SHP77 treated with DMSO at 0.1 percent for 48 hours (cell line): ENCODE data around the gene CKAP2L.

Source experiments
- DNase-seq: peaks from one replicate; lab custom pipeline; 2025; lab: John Stamatoyannopoulos, UW

Gene CKAP2L

DNA sequence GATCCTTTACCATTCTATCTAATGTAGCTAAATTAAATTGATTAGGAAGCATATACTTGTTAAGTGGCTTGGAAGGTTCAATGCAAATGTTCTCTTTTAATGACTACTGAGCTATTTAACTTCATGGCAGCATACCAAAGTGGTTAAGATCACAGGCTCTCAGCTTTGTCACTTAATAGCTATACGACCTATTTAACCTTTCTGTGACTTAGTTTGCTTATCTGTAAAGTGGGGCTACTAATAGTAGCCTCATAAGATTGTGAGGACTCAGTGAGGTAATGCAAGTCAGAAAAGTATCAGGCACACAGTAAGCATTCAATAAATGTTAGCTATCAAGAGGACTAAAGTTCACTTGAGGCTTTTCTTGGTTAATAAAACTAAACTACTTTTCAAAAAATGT is 4.3 kb downstream of the CKAP2L start:
- no peak for DNase-seq

DNA sequence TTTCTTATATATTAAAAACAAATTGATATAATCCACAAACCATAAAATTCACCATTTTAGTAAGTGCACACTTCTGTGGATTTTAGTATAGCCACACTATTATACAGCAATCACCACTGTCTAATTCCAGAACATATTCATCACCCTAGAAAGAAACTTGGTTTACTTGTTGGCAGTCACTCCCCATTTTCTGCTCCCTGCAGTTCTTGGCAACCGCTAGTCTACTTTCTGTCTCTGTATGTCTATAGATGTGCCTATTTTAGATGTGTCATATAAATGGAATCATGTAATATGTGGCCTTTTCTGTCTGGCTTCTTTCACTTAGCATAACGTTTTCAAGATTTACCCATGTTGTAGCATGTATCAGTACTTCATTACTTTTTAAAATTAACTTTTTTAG is 5.7 kb downstream of the CKAP2L start:
- DNase-seq = no peak

DNA sequence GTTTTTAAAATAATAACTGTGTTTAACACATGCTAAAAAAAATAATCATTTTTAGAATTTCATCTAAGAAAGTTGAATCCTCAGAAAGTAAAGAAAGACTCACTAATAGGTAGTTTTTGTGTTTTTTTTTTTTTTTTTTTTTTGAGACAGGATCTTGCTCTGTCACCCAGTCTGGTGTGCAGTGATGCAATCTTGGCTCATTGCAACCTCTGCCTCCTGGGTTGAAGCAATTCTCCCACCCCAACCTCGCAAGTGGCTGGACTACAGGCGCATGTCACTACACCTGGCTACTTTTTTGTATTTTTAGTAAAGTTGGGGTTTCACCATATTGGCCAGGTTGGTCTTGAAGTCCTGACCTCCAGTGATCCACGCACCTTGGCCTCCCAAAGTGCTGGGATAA is 7.1 kb downstream of the CKAP2L start:
- no peak for DNase-seq

DNA sequence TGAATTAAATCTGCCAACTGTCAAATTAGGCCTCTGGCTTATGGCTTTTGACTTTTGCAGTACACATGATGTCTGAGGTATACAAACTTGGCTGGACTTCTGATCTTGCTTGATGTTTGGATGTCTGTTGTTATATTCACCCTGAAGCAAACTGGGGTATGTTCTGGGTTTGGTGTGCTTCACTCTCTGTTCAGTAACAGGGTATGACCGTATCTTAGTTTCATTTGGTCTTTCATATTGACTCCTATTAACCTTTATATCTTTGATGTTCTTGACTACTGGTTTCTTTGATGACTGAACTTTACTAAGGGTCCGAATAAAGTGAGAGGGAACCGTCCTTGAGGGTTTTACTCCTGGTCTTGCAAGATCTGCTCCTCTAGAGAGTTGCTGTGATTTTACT is 8.2 kb downstream of the CKAP2L start:
- no peak for DNase-seq

DNA sequence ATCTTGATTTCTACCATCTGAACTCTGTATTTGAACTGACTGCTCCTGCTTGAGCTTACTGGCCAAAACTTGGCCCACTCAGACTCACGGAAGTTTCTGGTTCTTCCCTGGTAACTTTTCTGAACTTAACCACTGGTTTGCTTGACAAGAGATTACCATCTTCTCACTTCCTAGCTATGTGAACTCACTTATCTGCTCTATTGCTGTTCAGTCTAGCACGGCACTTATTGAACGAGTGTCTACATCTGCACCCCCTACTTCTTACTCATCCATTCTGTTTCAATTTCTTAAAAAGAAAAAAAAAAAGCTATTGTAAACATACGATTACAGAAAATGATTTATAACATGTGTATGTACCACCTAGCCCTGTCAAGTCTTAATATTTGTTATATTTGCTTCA is 9.0 kb downstream of the CKAP2L start:
- DNase-seq = no peak

DNA sequence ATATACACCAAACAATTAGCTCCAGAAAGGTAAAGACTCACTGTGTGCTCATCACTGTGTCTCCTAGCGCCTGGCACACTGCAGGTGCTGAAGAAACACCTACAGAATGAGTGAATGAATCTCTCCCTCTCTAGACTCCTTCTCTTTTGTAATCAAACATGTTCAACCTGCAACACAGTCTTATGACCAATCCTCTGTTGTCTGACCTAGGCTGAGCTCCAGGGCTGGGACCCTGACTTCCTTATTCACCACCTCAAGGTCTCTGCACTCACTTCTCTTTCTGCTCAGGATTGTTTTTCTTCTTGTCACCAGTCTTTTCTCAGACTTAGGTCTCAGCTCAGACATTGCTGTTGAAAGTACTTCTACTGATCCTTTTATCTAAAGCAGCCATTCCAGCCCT is 9.8 kb downstream of the CKAP2L start:
- DNase-seq = no peak

DNA sequence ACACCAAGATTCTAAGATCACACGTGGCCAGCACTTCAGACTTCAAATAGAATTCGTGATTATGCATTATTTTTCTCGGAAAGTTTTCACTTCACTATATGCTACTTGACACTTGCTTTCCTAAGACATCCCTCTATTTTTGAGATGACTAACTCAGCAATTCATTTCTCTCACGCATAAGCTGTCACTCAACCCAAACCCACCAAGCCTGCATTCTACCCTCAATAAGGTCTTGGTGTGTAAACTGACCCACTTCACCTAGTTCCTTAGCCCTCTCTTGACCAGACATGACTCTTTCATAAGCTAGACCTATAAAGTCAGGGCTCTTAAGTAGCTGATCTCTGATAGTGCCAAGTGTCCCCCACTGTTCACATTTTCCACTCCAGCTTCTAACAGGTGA is 11.7 kb downstream of the CKAP2L start:
- no peak for DNase-seq

DNA sequence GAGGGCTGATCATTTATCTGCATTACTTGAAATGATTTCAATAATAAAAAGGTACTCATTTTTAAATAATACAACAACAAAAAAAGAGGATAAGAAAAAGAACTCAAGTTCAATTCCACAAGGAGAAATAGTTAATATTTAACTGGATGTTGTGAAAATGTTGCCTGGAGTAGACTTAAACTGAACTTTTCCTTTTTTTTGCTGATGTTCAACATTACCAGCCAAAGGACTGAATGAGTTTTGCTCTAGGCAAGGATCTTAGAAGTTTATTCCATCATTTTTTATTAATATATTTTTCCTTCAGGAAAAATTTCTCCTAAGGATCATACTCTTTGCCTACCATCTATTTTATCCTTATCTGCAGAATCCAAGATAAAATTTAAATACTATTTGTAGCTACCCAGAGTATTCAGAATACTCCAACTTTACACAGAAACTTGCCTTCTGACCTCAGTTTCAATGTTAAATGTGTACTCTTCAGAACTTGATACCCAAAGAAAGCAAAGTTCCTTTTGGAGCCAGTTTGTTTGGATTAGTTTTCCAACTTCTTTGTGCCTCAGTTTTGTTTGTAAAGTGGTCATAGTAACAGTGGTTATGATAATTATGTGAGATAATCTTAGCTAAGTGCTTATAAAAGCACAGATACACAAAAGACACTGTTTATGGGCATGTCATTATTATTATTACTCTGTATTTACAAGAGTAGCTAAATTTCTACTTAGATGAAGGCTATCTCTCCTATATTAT is 12.8 kb downstream of the CKAP2L start:
- DNase-seq = no peak

DNA sequence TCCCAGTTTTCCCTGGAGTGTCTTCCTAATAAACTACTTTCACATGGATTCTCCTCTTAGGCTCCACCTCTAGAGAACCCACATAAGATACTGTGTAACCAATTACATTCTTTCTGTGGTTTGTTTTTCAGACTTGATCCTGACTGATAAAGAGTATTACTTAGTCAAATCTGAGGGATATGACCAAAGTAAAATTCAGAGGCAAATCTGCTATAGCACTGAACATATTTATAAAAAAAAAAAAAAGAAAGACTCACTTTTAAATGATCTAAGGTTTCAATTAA is 13.9 kb downstream of the CKAP2L start:
- DNase-seq = no peak

DNA sequence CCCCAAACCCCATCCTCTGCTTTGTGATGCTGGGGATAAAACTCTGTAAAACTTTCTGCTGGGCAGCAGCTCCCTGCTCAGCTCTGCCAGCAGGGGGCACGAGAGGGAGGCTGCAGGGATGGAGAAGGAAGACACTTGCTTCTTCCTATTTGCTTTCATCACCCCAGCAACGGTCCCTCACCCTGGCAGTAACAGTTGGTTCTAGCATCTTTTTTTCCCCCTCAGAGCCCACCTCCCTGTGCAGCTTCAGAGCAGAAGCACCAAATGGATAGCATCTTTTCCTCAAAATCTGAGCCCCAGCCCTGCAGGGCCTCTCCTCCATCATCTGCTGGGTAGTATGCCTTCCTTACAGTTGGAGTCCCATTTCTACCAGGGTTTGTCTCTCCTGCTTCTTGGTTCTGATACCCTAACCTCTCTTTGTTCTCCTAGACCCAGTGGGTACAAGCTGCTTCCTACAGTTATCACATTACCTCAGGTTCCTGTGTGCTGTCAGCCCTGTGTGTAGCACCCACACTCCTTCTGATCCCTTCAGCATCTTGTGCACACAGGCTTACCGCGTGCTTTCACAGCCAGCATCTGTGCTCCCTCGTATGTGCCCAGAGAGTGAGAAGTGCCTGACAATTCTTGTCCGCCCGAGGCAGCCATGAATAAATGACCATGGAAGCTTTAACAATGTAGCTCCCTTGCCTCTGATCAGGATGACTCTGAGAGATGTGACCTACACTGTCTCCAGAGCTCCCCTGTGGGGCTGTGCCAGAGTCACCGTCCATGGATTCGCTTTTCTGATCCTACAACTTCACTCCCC is 14.5 kb downstream of the CKAP2L start:
- no peak for DNase-seq

DNA sequence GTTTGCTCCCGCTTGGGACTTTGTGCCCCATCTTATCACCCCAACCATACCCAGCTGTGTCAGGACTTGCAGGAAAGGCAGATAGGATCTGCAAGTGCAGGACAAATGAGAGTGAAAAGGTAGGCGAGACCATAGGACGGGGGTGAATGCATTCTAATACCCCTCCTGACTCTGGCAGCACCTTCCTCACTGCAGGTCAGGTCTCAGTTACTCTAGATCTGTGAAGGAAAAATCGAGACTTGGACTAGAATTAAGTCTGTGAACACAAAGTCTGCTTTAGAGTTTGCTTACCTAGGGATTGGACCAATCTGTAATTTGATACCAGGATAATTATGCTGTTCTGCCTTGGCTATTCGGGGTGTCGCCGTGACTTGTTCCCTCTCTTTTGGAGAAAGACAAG is 23.9 kb downstream of the CKAP2L start:
- DNase-seq = no peak

DNA sequence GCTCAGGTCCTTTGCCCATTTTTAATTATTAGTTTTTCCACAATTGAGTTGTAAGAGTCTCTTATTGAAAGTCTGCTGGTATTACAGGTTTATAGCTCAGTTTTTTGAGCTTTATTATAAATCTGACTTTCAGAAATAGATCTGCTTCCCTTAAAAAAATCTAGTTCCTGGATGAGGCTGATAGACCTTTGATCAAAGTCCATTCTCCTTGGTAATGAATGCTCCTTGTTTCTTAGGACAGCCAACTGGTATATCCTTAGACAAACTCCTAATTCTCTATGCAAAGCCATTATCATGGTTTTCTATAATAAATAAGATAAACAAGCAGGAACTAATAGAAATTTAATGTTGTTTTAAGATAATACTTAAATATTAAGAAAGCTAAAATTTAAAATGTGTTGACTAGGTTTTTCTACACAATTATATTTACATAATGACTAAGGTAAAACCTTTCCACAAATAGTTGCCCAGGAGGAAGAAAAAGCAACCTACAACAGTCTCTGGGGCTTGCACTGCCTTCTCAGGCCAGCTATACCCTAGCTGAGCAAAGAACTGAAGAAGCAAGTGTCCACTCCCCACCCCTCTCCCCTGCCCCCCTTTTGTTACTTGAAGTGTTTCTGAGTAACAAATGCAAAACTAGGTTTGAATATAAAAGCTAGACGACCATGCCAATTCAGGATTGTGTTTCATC is 26.7 kb downstream of the CKAP2L start:
- no peak for DNase-seq

DNA sequence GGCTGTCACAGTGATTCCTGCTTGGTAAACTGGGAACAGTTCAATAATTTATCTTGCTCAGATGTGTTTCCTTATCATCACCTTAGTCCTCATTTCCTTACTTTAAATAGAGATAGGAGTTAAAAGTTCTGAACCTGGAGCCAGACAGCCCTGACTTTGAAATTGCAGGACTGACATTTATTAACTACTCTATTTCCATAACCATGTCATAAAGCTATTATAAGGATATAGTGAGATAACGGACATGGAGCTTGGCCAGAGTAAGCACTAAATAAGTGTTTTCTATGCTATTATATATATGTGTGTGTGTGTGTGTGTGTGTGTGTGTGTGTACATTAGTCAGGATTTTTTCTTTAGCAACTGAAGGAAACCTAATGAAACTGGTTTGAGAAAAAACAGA is 30.5 kb downstream of the CKAP2L start:
- DNase-seq = no peak

DNA sequence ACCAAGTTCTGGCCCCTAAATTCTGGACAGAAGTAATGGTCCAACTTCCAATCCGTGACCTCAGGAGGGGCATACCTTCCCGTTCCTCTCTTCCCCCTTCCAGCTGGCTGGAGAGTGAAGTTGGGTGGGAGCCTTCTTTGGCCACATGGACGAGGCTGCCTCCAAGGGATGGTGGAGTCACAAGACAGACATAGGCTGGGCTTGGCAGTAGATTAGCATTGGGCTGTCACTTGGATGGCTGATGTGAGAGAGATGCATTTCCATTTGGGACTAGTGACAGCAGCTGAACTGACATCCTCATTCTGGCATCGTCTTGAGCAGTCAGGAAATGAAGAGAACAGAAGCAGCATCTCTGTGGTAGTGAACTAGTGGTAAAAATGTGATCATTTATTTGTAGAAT is 31.0 kb downstream of the CKAP2L start:
- no peak for DNase-seq

DNA sequence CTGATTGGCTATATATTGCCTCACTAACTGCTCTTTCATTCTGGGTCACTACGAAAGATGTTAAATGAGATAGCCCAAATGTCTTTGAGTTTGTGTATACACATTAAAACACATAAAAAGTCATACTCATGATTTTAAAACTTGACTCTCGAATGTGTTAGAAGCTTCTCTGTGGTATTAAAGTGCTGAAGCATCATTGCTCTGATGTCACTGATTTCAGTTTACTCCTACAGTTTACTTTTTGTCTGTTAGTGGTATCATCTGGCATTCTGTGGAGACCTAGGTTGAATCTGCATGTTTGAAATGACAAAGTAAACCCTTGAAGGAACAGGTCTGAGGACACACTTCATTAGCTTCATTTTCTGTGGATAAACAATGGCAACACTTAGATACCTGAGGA is 32.9 kb downstream of the CKAP2L start:
- DNase-seq = no peak

DNA sequence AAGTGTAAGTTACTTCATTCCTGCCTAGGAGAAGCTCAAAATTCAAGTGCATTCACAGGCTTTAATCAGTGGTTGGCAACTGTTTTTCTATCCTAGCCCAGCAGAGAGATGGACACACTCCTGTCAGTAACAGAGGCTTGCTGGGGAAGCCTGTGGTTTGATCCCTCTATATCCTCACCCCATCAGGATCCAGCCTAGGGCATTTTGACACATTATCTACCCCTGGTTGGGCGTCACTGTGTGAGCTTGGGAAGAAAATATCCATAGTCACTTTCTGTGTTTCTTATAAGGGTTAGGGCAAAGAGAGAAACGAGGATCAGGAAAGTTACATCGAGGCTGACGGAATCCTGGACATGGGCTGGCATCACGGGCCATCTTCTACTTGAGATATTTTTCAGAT is 33.6 kb downstream of the CKAP2L start:
- DNase-seq = no peak

DNA sequence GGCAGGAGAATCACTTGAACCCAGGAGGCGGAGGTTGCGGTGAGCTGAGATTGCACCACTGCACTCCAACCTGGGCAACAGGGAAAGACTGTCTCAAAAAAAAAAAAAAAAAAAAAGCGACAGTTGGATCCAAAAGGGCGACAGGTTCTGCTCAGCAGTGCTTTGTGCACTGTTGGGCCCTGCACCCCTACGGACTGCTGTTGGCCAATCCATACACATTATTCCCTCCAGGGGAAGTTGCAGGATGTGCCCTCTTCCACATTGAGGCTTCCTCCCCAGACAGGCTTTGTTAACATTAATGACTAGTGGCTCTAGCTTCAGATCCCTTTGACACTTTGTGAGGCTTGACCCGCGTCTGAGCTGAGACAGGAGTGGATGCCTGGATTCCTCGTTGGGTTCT is 34.2 kb downstream of the CKAP2L start:
- DNase-seq = no peak

DNA sequence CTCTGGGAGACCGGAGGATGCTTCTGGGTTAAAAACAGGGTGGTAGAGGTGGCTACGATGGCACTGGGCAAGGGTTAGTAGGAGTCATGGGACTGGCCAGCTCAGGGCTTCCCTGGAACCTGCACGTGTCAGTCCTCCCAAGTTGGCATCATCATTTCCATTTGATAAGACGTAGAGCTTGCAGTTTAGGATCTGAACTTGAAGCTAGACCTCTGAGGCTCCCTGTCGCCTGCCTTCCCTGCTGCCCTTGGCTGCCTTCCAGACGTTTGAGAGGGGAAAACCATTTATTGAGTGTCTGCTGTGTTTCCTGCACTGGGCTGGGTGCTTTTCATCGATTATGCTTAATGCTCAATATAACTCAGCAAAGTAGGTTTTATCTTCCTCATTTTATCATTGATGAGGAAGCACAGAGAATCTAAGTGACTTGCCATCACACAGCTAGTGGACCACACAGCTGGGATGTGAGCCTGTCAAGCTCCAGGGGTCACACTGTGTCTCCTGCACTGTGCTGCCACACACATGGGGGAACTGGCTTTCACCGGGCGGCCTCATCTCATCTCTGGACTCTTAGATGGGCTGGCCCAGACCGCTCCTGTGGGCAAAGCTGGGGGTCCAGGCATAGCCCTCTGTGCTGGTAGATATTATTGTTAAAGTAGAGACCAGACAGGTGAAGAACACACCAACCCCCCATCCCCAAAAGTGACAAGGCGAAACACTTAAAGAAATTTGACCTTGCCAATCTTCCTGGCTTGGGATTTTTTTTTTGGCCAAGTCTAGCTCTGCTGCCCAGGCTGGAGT is 35.8 kb downstream of the CKAP2L start:
- DNase-seq = no peak

DNA sequence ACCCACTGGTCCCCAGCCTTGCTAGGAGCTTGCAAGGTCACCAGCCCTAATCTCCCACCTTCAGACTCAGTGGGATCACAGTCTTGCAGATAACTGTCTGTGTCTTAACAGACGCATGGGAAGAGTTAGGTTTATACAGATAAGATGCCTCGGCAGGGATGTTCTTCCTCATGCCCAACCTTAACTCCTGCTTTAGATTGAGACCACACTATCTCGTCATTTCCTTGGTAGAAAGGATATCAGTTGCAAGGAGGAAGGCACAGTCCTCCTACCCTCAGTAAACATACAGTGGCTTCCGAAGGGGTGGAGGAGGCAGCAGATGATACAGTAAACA is 36.4 kb downstream of the CKAP2L start:
- no peak for DNase-seq

DNA sequence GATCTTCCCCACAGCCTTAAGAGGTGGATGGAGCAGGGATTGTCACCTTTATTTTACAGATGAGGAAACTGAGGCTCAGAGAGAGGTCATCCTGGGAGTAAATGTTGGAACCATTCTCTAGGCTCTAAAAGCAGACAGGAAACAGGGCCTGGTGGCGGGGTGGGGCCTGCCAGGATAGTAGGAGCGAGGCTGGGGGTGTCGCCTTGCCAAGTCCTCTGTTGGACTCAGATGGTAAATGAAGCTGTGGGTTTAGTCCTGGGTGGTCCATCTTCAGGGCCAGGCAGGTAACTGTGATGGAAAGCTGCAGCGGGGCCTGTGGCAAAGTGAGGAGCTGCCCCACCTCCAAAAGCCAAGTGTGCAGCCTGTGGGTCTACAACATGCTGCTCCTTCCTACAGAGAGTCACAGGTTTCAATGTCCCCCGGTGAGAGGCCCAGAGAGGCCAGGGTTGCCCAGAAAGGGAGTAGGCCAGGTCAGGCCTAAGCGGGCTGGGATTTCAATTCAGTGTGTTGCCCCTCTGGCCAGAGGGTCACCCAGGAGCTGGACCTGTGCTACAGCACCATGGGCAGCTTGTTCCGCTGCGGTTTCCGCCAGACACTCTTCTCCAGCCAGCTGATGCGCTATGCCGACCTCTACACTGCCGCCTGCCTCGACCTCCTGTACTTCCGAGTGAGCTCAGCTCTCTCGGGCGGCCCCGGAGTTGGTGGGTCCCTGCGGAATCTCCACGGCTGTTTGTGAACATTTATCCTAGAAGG is 37.0 kb downstream of the CKAP2L start:
- DNase-seq = no peak

DNA sequence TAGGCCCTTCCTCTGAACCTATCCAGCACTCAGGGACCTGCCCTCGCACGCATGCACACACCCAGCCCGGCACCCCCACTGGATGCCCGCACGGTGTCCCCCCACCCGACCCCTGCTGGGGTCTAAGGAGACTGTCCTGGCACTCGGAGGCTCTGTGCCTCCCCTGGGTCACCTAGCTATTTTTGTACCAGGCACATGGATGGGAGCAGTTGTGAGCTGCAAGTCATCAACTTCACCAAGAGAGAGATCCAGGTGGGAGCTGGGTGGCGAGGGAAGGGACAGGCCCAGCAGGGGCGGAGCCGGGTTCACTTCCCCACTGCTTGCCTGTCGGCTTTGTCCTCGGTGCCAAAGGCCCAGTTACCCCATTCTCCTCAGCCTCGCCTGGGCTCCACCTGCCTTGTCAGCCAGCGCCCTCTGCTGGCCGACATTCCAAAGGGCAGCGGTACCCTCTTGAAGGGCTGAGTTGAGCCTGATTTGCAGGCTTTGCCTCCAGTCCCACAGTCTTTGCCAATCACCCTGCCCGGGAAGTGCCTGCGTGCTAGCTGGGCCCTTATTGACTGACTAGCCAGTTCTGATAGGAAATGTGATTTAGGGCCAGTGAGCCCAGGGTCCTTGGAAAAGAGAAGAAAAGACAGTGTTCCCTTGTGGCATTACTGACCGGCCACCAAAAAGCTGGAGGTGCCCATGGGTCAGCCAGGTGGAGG is 37.8 kb downstream of the CKAP2L start:
- DNase-seq = peak; percentile 76
